HepG2 (cell line): Measurements from ENCODE around the gene CDC123. TPM values are rescaled to one million over a fixed set of nuclear protein-coding genes. Genes with fewer than 3 reads are reported as not detected.

Experiments
- ETV5 ChIP-seq: IDR thresholded peaks from 2 replicates; pipeline ENCODE4 v1.6.1; 2018; ENCODE audit warnings: missing biosample characterization, missing genetic modification reagents, inconsistent platforms, borderline replicate concordance
- KDM3A ChIP-seq: IDR thresholded peaks from 2 replicates; pipeline ENCODE4 v1.6.1; 2018; ENCODE audit warnings: low read depth, missing compliant biosample characterization
- KLF9 ChIP-seq: IDR thresholded peaks from 2 replicates; pipeline ENCODE4 v1.6.1; 2016; ENCODE audit warnings: low read depth
- MAF1 ChIP-seq: sonication (generic); formaldehyde crosslinking; IDR thresholded peaks from 2 replicates; pipeline ENCODE4 v1.5.0; 2020; ENCODE audit warnings: missing genetic modification reagents, borderline replicate concordance
- REPIN1 ChIP-seq: sonication (generic); formaldehyde crosslinking; IDR thresholded peaks from 2 replicates; pipeline ENCODE4 v1.8.0; 2022; ENCODE audit warnings: missing genetic modification reagents, low read depth, mild to moderate bottlenecking, borderline replicate concordance
- RFX3 ChIP-seq: IDR thresholded peaks from 2 replicates; pipeline ENCODE4 v1.6.1; 2016; ENCODE audit warnings: missing biosample characterization, missing genetic modification reagents
- SNAPC2 ChIP-seq: sonication (generic); formaldehyde crosslinking; IDR thresholded peaks from 2 replicates; pipeline ENCODE4 v1.8.1; 2022; ENCODE audit warnings: mild to moderate bottlenecking, missing genetic modification reagents
- TEAD3 ChIP-seq: optimal IDR thresholded peaks from 2 replicates; pipeline ENCODE3; 2016; ENCODE audit warnings: borderline replicate concordance
- ZFY ChIP-seq: sonication (generic); formaldehyde crosslinking; IDR thresholded peaks from 2 replicates; pipeline ENCODE4 v1.4.0; 2020; ENCODE audit warnings: missing genetic modification reagents
- ZNF431 ChIP-seq: sonication (generic); formaldehyde crosslinking; IDR thresholded peaks from 2 replicates; pipeline ENCODE4 v1.9.0; 2022; ENCODE audit warnings: missing genetic modification reagents, low read depth, mild to moderate bottlenecking, borderline replicate concordance
- ZNF607 ChIP-seq: sonication (generic); formaldehyde crosslinking; IDR thresholded peaks from 2 replicates; pipeline ENCODE4 v1.5.1; 2020; ENCODE audit warnings: missing genetic modification reagents, mild to moderate bottlenecking, borderline replicate concordance
- ZNF703 ChIP-seq: sonication (generic); formaldehyde crosslinking; IDR thresholded peaks from 2 replicates; pipeline ENCODE4 v1.5.1; 2020; ENCODE audit warnings: missing genetic modification reagents, mild to moderate bottlenecking, moderate library complexity, borderline replicate concordance
- ZNF709 ChIP-seq: sonication (generic); formaldehyde crosslinking; IDR thresholded peaks from 2 replicates; pipeline ENCODE4 v1.5.0; 2020; ENCODE audit warnings: mild to moderate bottlenecking, missing genetic modification reagents
- ZNF772 ChIP-seq: sonication (generic); formaldehyde crosslinking; IDR thresholded peaks from 2 replicates; pipeline ENCODE4 v1.5.0; 2020; ENCODE audit warnings: mild to moderate bottlenecking, missing genetic modification reagents
- ZZZ3 ChIP-seq: sonication (generic); formaldehyde crosslinking; IDR thresholded peaks from 2 replicates; pipeline ENCODE4 v1.4.0; 2020; ENCODE audit warnings: missing genetic modification reagents, mild to moderate bottlenecking, borderline replicate concordance
- polyA plus RNA-seq, 8 experiments: library from polyadenylated mRNA; depleted of rRNA in 3 of 8; stranded (reverse) in 7 of 8; unstranded in 1 of 8; fragments of >200 nt; fragmentation: Illumina TruSeq in 4 of 8; extraction: Trizol in 4 of 8; gene quantifications; 2 replicates each; pipeline versions ENCODE4 v1.2.1 to v1.2.3, GENCODE V29; 2011 to 2016; ENCODE audit warnings: low read depth in 4 of 8, missing spikeins in 1 of 8, mixed read lengths in 1 of 8; ENCODE audit not compliant: insufficient read depth in 1 of 8
- total RNA-seq, 5 experiments: library from RNA; depleted of rRNA; stranded (reverse); fragments of >200 nt; fragmentation: Illumina TruSeq; extraction: Trizol; gene quantifications; 2 replicates each; pipeline ENCODE4 v1.2.3, GENCODE V29; 2016; ENCODE audit warnings: low read depth in 1 of 5
- TF ChIP-seq, protein P1 (sequence below), 2 experiments: sonication (generic) in 1 of 2; formaldehyde crosslinking in 1 of 2; IDR thresholded peaks; 2 replicates each; pipeline versions ENCODE4 v1.5.1 to v1.6.1; 2011 to 2020; ENCODE audit warnings: borderline replicate concordance in 1 of 2, low read depth in 1 of 2, low read length in 1 of 2, mild to moderate bottlenecking in 1 of 2, missing genetic modification reagents in 1 of 2, moderate library complexity in 1 of 2
- TF ChIP-seq, protein P2 (sequence below): sonication (generic); formaldehyde crosslinking; IDR thresholded peaks from 2 replicates; pipeline ENCODE4 v1.8.1; 2023; ENCODE audit warnings: mild to moderate bottlenecking, missing genetic modification reagents
- TF ChIP-seq, protein P3 (sequence below): sonication (generic); formaldehyde crosslinking; IDR thresholded peaks from 2 replicates; pipeline ENCODE4 v1.4.0; 2020; ENCODE audit warnings: missing genetic modification reagents, borderline replicate concordance

CDC123 gene
- total and polyA plus RNA-seq, 2 of the 13 experiments (the other 11 are each of a cell fraction or from before 2014, with no cell fraction given) = 63.3 to 153 TPM

DNA sequence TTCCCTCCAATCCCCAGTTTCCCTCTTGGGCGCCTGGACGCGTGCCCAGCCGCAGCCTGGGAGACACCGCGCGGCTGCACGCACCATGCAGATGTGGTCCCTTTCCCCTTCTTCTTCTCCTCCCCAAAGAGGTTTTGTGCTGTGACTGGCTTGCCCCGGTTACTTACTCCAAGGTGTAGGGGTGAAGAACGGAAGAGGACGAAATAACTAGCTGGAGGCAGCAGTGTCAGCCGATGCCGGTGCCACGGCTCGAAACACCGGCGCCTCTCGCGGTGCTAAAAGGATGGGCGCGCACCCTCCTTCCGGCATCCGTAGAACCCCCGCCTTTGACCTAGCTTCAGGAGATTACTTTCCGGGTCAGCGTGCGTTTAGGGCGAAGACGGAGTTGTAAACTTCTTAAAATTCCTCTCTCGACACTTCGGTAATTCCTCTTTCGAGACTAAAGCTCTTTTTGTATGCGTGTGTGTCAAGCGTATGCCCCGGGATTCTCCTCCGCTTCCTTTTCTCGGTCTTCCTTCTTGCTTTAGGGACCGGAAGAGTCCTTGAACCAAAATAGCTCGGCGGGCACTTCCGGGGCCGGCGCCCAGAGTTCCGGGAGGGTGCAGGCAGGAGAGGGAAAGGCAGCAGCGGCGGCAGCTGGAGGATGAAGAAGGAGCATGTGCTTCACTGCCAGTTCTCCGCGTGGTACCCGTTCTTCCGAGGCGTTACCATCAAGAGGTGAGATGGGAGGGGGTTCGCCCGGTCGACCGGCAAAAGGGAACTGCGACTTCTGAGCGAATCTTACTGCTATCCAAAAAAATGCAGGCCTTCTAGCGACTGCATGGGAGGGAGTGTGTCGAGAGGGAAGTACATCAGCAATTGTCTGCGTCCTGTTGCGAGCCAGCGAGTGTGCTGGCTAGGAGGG lies at the start of gene CDC123, which contains the start of gene NUDT5 (continued):
- TF ChIP-seq, protein P1, sequence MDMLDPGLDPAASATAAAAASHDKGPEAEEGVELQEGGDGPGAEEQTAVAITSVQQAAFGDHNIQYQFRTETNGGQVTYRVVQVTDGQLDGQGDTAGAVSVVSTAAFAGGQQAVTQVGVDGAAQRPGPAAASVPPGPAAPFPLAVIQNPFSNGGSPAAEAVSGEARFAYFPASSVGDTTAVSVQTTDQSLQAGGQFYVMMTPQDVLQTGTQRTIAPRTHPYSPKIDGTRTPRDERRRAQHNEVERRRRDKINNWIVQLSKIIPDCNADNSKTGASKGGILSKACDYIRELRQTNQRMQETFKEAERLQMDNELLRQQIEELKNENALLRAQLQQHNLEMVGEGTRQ (IDR thresholded peaks at IDR 0.05; ENCODE audit: low read depth, low read length) = no peak
- TF ChIP-seq, protein P1 (CRISPR knock-in tag; IDR thresholded peaks at IDR 0.05; ENCODE audit: borderline replicate concordance) = 0 out of 2 replicates have a peak, but pooled peaks have one; percentile 21
- TF ChIP-seq RFX3 = 0 out of 2 replicates have a peak, but pooled peaks have one; percentile 15
- TF ChIP-seq KDM3A (CRISPR knock-in tag) = 0 out of 2 replicates have a peak, but pooled peaks have one; percentile 12
- peak; percentile 87; the same call in 1 of the 2 replicates for TF ChIP-seq ZNF607
- peak; percentile 84 for TF ChIP-seq ZFY (CRISPR knock-in tag)
- TF ChIP-seq ETV5 (CRISPR knock-in tag) = peak; percentile 77
- no peak for TF ChIP-seq TEAD3 (CRISPR knock-in tag)
- TF ChIP-seq ZNF431 = peak; percentile 51; the same call in 1 of the 2 replicates
- TF ChIP-seq KLF9 (CRISPR knock-in tag) = no peak
- TF ChIP-seq ZNF709 (CRISPR knock-in tag) = peak; percentile 65; the same call in 1 of the 2 replicates
- no peak; the same call in 1 of the 2 replicates for TF ChIP-seq ZZZ3 (CRISPR knock-in tag)
- peak; percentile 68; the same call in 1 of the 2 replicates for TF ChIP-seq SNAPC2 (CRISPR knock-in tag)
- TF ChIP-seq REPIN1 = peak; percentile 82
- 0 out of 2 replicates have a peak, but pooled peaks have one; percentile 27 for TF ChIP-seq ZNF703 (CRISPR knock-in tag)
- TF ChIP-seq ZNF772 (CRISPR knock-in tag) = peak; percentile 18
- TF ChIP-seq, protein P2, sequence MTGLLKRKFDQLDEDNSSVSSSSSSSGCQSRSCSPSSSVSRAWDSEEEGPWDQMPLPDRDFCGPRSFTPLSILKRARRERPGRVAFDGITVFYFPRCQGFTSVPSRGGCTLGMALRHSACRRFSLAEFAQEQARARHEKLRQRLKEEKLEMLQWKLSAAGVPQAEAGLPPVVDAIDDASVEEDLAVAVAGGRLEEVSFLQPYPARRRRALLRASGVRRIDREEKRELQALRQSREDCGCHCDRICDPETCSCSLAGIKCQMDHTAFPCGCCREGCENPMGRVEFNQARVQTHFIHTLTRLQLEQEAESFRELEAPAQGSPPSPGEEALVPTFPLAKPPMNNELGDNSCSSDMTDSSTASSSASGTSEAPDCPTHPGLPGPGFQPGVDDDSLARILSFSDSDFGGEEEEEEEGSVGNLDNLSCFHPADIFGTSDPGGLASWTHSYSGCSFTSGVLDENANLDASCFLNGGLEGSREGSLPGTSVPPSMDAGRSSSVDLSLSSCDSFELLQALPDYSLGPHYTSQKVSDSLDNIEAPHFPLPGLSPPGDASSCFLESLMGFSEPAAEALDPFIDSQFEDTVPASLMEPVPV (CRISPR knock-in tag) = peak; percentile 16; the same call in 1 of the 2 replicates
- no peak for TF ChIP-seq MAF1 (CRISPR knock-in tag)
- TF ChIP-seq, protein P3, sequence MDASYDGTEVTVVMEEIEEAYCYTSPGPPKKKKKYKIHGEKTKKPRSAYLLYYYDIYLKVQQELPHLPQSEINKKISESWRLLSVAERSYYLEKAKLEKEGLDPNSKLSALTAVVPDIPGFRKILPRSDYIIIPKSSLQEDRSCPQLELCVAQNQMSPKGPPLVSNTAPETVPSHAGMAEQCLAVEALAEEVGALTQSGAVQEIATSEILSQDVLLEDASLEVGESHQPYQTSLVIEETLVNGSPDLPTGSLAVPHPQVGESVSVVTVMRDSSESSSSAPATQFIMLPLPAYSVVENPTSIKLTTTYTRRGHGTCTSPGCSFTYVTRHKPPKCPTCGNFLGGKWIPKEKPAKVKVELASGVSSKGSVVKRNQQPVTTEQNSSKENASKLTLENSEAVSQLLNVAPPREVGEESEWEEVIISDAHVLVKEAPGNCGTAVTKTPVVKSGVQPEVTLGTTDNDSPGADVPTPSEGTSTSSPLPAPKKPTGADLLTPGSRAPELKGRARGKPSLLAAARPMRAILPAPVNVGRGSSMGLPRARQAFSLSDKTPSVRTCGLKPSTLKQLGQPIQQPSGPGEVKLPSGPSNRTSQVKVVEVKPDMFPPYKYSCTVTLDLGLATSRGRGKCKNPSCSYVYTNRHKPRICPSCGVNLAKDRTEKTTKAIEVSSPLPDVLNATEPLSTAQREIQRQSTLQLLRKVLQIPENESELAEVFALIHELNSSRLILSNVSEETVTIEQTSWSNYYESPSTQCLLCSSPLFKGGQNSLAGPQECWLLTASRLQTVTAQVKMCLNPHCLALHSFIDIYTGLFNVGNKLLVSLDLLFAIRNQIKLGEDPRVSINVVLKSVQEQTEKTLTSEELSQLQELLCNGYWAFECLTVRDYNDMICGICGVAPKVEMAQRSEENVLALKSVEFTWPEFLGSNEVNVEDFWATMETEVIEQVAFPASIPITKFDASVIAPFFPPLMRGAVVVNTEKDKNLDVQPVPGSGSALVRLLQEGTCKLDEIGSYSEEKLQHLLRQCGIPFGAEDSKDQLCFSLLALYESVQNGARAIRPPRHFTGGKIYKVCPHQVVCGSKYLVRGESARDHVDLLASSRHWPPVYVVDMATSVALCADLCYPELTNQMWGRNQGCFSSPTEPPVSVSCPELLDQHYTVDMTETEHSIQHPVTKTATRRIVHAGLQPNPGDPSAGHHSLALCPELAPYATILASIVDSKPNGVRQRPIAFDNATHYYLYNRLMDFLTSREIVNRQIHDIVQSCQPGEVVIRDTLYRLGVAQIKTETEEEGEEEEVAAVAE (CRISPR knock-in tag) = peak; percentile 27; the same call in 1 of the 2 replicates
